Measurements from ENCODE around the gene PCBD1.

The PCBD1 gene

DNA sequence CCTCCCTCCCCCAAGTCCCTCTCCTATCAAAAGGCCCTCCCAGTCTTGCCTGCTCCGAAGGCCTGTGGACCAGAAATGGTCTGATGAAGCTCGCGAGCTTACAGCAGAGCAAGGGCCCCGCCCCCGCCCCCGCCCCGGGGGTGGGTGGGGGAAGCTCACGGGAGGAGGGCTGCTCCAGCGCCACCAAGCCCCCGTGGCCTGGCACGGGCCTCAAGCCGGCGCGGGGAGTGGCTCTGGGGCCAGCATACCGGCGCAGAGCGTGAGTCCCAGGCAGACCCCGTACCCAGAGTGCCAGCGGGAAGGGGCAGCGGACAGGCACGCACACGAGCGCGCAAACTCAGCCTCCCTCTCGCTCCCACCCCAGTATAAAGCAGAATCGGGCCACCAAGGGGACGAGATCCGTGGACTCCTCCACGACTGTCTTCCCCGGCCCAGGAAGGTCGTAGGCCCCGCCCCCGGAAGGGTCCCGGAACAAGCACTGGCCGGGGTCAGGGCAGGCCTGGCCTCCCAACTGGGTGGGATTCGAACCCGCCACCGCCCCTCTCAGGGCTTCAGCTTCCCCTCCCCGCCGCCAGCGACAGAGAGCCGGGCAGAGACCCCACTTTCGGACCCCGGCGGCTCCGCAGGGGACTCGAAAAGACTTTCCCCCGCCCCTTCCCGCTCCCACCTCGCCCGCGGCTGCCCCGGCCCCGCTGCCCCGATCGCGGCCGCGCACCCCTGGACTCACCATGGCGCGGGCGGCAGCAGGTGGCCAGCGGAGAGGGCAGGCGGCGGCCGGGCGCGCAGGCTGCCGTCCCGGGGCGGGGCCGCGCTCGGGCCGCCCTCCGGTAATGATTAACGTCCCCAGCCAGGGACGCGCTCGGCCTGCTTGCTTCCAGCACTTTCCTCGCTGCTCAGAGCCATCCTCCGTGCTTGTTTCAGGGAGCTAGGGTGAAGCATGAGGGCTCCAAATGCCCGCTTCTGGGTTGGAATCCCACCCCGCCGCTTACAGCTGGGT, at the start of gene PCBD1:
PCBD1 (minus strand) TSS at position 762 of the 997 bp plus-strand sequence; CDS start at position 730, 32 bp downstream.
- Histone ChIP-seq H3K27me3 (ENCODE audit: control insufficient read depth in 1 of 2, insufficient read depth in 2 of 2, low read length in 2 of 2) (no peaks in the 10 kb centered on the region), H3K4me1 (ENCODE audit: control insufficient read depth in 1 of 2, insufficient read depth in 2 of 2, low read length in 2 of 2) (peaks cover 0 to 10% of the 10 kb centered on the region in 2 donors), H3K27ac (ENCODE audit: low read depth, low read length) (peak within 1 kb of the TSS; percentile 86), H3K9me3 (ENCODE audit: control insufficient read depth in 1 of 2, low read length in 2 of 2) (no peaks in the 10 kb centered on the region), H3K36me3 (ENCODE audit: control insufficient read depth in 1 of 2, insufficient read depth in 2 of 2, low read length in 2 of 2) (peaks cover 15 to 21% of the 10 kb centered on the region in 2 donors), H3K9ac (ENCODE audit: low read depth in 1 of 2, low read length in 2 of 2) (peak within 1 kb of the TSS; percentile 78 to 94), H3K4me3 (ENCODE audit: low read depth in 1 of 2, low read length in 2 of 2) (peak within 1 kb of the TSS; percentile 82 to 87)

DNA sequence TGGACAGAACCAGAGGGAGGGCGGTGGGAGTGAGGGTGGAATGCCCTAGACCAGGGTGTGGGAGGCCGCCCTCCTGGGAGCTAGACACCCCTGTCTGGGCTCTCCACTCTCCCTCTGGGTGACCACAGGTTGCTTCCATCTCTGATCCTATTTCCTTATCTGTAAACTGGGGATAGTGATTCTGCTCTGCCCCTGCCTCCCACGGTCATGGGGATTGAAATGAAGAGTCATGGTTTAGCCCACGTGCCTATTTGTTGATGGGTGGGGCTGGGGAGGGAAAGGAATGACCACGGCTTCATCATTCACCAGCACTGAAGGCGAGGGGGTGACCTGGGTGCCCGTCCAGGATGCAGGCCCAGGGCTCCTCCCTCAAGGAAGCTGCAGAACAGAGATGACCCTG, 49.3 kb upstream of the PCBD1 start:
- Histone ChIP-seq H3K4me1 (ENCODE audit: control insufficient read depth in 1 of 2, insufficient read depth in 2 of 2, low read length in 2 of 2) (no peaks in the 10 kb centered on the region), H3K9me3 (ENCODE audit: control insufficient read depth in 1 of 2, low read length in 2 of 2) (no peaks in the 10 kb centered on the region), H3K9ac (ENCODE audit: low read depth in 1 of 2, low read length in 2 of 2) (no peak overlapping the region), H3K36me3 (ENCODE audit: control insufficient read depth in 1 of 2, insufficient read depth in 2 of 2, low read length in 2 of 2) (no peaks in the 10 kb centered on the region), H3K27me3 (ENCODE audit: control insufficient read depth in 1 of 2, insufficient read depth in 2 of 2, low read length in 2 of 2) (peaks cover 0 to 6% of the 10 kb centered on the region in 2 donors), H3K4me3 (ENCODE audit: low read depth in 1 of 2, low read length in 2 of 2) (no peak overlapping the region), H3K27ac (ENCODE audit: low read depth, low read length) (no peak overlapping the region)

DNA sequence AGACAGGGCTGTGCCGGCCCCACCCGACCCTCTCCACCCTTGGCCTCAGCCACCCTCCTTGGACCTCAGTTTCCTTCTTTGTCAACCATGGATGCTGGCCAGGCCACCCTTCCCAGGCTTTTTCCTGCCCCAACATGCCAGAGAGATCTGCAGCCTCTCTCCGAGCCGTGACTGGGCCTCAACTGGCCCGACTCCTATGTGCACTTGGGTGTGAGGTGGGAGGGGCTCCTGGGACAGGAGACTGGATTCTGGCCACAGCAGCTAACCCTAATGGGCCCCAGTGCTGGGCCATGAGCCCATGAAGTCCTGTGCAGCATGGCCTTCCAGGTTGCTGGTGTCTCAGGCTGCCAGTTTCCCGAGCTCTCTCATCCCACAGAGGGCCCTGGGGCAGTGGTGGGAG, 47.7 kb upstream of the PCBD1 start:
- no peaks in the 10 kb centered on the region for H3K9me3 ChIP-seq (ENCODE audit: control insufficient read depth in 1 of 2, low read length in 2 of 2)
- H3K36me3 ChIP-seq (ENCODE audit: control insufficient read depth in 1 of 2, insufficient read depth in 2 of 2, low read length in 2 of 2), result no peaks in the 10 kb centered on the region
- H3K27ac ChIP-seq (ENCODE audit: low read depth, low read length), result no peak overlapping the region
- H3K4me1 ChIP-seq (ENCODE audit: control insufficient read depth in 1 of 2, insufficient read depth in 2 of 2, low read length in 2 of 2), result no peaks in the 10 kb centered on the region
- no peak overlapping the region for H3K4me3 ChIP-seq (ENCODE audit: low read depth in 1 of 2, low read length in 2 of 2)
- no peak overlapping the region for H3K9ac ChIP-seq (ENCODE audit: low read depth in 1 of 2, low read length in 2 of 2)
- peaks cover 0 to 16% of the 10 kb centered on the region in 2 donors for H3K27me3 ChIP-seq (ENCODE audit: control insufficient read depth in 1 of 2, insufficient read depth in 2 of 2, low read length in 2 of 2)

DNA sequence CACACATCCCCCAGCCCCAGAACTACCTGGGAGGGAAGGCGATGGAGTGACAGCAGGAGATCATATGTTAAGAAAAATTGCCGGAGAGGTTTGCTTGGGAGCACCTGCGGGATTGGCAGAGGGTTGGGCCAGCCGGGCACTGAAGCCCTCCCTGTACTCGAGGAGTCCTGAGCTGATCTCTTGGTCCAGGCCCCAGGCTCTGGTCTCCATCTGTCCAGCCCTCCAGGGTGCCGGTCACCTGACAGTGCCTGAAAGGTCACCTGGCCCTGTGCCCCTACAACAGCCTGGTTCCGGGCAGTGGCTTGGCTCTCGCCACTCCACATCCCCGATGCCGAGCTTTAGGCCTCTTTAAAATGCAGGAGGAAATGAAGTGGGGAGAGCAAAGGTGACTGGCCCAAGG, 47.3 kb upstream of the PCBD1 start:
- Histone ChIP-seq H3K36me3 (ENCODE audit: control insufficient read depth in 1 of 2, insufficient read depth in 2 of 2, low read length in 2 of 2) (no peaks in the 10 kb centered on the region), H3K27ac (ENCODE audit: low read depth, low read length) (no peak overlapping the region), H3K27me3 (ENCODE audit: control insufficient read depth in 1 of 2, insufficient read depth in 2 of 2, low read length in 2 of 2) (peaks cover 0 to 19% of the 10 kb centered on the region in 2 donors), H3K4me1 (ENCODE audit: control insufficient read depth in 1 of 2, insufficient read depth in 2 of 2, low read length in 2 of 2) (no peaks in the 10 kb centered on the region), H3K9me3 (ENCODE audit: control insufficient read depth in 1 of 2, low read length in 2 of 2) (no peaks in the 10 kb centered on the region), H3K9ac (ENCODE audit: low read depth in 1 of 2, low read length in 2 of 2) (no peak overlapping the region), H3K4me3 (ENCODE audit: low read depth in 1 of 2, low read length in 2 of 2) (no peak overlapping the region)

DNA sequence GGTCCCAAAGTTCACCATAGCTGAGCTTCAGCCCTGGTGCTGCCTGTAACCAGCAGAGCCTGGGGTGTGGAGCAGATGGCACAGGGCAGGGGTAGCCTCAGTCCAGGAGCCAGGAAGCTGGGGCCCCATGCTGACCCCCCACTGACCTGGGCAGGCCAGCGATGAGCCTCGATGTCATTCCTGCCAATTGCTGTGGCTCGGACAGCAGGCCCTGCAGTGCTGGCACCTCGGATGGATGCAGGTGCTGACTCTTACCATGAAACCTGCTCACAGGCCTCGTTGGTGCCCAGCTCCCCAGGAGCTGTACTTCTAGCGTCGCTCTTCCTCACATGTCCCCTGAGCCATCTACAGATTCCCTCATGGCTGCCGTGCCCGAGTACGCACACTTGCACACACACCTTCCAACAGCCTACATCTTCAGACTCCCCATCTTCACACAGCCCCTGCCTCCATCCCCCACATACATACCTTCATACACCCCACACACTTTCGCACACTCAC, 46.8 kb upstream of the PCBD1 start:
- Histone ChIP-seq H3K4me3 (ENCODE audit: low read depth in 1 of 2, low read length in 2 of 2) (no peak overlapping the region), H3K36me3 (ENCODE audit: control insufficient read depth in 1 of 2, insufficient read depth in 2 of 2, low read length in 2 of 2) (no peaks in the 10 kb centered on the region), H3K9me3 (ENCODE audit: control insufficient read depth in 1 of 2, low read length in 2 of 2) (no peaks in the 10 kb centered on the region), H3K4me1 (ENCODE audit: control insufficient read depth in 1 of 2, insufficient read depth in 2 of 2, low read length in 2 of 2) (no peaks in the 10 kb centered on the region), H3K9ac (ENCODE audit: low read depth in 1 of 2, low read length in 2 of 2) (no peak overlapping the region), H3K27me3 (ENCODE audit: control insufficient read depth in 1 of 2, insufficient read depth in 2 of 2, low read length in 2 of 2) (peaks cover 0 to 24% of the 10 kb centered on the region in 2 donors), H3K27ac (ENCODE audit: low read depth, low read length) (no peak overlapping the region)

DNA sequence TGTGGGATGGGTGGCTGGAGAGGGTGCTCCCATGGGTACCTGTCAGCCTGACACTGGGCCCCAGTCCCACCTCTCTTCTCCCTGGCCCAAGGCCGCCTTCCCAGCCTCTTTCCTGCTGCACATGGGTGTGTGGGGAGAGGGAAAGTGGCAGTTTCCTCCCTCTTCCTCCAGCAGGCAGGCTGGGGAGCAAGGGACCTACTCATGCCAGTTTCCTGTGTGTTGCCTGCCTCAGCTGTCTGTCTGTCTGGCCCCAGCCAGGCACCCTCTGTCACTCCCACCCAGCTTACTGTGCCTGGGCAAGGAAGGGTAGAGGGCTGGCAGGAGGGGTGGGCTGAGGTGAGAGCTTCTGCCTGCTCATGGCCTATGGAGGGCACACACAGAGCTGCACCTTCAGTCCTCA, 46.3 kb upstream of the PCBD1 start:
- peaks cover 0 to 25% of the 10 kb centered on the region in 2 donors for H3K27me3 ChIP-seq (ENCODE audit: control insufficient read depth in 1 of 2, insufficient read depth in 2 of 2, low read length in 2 of 2)
- no peaks in the 10 kb centered on the region for H3K4me1 ChIP-seq (ENCODE audit: control insufficient read depth in 1 of 2, insufficient read depth in 2 of 2, low read length in 2 of 2)
- H3K36me3 ChIP-seq (ENCODE audit: control insufficient read depth in 1 of 2, insufficient read depth in 2 of 2, low read length in 2 of 2), result no peaks in the 10 kb centered on the region

DNA sequence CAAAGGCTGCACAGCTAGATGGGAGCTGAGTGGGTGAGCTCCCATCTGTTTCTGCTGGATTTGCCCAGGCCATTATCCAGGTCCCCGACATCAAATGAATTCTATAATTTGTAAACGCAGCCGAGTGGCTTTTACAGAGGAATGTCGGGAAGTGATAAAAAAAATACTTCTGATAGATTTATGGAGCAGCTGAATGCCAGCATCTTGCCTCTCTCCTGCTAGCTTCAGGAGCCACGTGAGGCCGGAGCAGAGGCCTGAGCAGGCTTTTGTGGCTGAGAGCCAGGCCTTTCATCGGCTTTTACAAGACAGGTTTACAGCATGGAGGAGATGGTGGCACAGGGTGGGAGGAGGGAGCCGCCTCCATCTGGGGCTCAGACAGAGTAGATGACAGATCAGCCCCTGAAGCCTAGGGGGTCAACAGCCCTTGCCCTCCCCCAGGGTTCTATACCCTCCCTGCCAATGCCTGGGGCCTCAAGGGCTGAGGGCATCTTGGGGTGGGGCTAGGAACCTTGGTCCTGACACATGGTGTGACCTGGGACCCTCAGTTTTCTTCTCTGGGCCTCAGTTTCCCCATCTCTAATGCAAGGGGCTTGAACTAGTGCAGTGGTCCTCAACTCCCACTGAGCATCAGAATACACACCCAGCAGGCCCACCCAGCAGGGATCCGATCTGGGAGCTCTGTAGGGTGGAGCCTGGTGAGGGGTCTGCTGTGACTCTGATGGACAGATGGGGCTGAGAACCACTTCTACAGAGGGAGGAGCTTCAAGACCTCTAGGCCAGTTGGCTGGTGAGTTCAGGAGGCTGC, 44.2 kb upstream of the PCBD1 start:
- Histone ChIP-seq H3K36me3 (ENCODE audit: control insufficient read depth in 1 of 2, insufficient read depth in 2 of 2, low read length in 2 of 2) (no peaks in the 10 kb centered on the region), H3K27me3 (ENCODE audit: control insufficient read depth in 1 of 2, insufficient read depth in 2 of 2, low read length in 2 of 2) (peaks cover 0 to 25% of the 10 kb centered on the region in 2 donors), H3K27ac (ENCODE audit: low read depth, low read length) (no peak overlapping the region)

More for the DNA sequence above, 46.3 kb upstream of the PCBD1 start:
- Histone ChIP-seq H3K9ac (ENCODE audit: low read depth in 1 of 2, low read length in 2 of 2) (no peak overlapping the region), H3K27ac (ENCODE audit: low read depth, low read length) (no peak overlapping the region), H3K4me3 (ENCODE audit: low read depth in 1 of 2, low read length in 2 of 2) (no peak overlapping the region), H3K9me3 (ENCODE audit: control insufficient read depth in 1 of 2, low read length in 2 of 2) (no peaks in the 10 kb centered on the region)

DNA sequence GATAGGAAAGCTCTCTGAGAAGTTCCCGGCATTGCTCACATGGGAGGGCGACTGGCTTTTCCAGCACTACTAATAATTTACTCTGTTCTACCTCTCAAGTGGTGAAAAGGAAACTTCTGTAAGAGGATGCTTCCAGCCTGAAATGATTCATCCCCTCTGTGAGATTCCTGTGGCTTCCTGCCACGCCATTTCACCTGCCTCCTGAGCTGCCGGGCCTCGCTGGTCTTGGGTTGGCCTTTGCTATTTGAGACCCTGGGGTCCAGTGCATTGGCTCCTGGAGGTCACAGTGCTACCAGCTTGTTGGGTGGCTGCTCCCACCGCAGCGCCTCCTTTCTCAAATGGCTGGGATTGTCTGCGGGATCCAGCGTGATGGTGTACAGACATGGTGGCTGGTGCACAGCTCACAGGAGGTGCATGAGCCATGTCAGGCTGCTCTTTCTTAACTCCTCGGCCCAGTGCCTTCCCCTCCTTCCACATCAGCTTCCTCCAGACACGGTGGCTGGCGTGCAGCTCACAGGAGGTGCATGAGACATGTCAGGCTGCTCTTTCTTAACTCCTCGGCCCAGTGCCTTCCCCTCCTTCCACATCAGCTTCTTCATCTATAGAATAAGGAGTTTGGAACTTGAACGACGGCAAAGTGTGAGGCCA, 42.9 kb upstream of the PCBD1 start:
- Histone ChIP-seq H3K4me3 (ENCODE audit: low read depth in 1 of 2, low read length in 2 of 2) (no peak overlapping the region), H3K27me3 (ENCODE audit: control insufficient read depth in 1 of 2, insufficient read depth in 2 of 2, low read length in 2 of 2) (peaks cover 0 to 25% of the 10 kb centered on the region in 2 donors), H3K9me3 (ENCODE audit: control insufficient read depth in 1 of 2, low read length in 2 of 2) (no peaks in the 10 kb centered on the region), H3K4me1 (ENCODE audit: control insufficient read depth in 1 of 2, insufficient read depth in 2 of 2, low read length in 2 of 2) (peaks cover 0 to 4% of the 10 kb centered on the region in 2 donors), H3K36me3 (ENCODE audit: control insufficient read depth in 1 of 2, insufficient read depth in 2 of 2, low read length in 2 of 2) (no peaks in the 10 kb centered on the region), H3K9ac (ENCODE audit: low read depth in 1 of 2, low read length in 2 of 2) (no peak overlapping the region), H3K27ac (ENCODE audit: low read depth, low read length) (no peak overlapping the region)

More for the DNA sequence above, 44.2 kb upstream of the PCBD1 start:
- no peaks in the 10 kb centered on the region for H3K9me3 ChIP-seq (ENCODE audit: control insufficient read depth in 1 of 2, low read length in 2 of 2)
- no peak overlapping the region for H3K9ac ChIP-seq (ENCODE audit: low read depth in 1 of 2, low read length in 2 of 2)
- H3K4me1 ChIP-seq (ENCODE audit: control insufficient read depth in 1 of 2, insufficient read depth in 2 of 2, low read length in 2 of 2), result no peaks in the 10 kb centered on the region
- H3K4me3 ChIP-seq (ENCODE audit: low read depth in 1 of 2, low read length in 2 of 2), result no peak overlapping the region

DNA sequence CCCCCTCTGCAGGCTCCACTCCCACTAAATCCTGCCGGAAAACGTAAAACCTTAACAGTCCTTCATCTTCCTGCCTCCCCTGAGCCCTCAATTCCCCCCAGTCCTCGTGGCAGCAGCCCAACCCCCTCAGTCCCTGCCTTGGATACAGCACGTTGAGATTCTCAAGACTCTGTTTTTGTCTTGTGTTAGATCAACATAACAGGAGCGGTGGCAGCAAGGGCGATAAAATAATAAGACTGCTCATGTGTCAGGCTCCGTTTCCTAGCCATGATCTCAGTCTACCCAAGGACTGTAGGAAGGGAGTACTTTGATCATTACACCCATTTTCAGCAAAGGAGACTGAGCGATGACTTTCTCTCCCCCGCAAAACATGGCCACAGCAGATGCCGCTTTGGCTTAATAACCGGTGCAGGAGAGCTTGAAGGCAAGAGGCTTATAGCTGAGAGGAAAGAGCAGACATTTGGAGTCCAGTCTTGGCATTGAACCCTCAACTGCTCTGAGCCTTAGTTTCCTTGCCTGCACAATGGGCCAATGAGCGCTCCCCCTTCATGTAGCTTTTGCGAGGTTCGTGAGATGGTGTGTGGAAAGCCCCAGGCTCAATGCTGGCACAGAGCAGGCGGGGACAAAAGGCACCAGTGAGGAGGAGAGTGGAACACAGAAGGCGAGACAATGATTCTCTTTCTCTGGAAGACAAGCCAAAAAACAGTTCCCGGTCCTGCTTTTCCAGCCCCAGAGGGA, 42.1 kb upstream of the PCBD1 start:
- Histone ChIP-seq H3K27ac (ENCODE audit: low read depth, low read length) (no peak overlapping the region), H3K36me3 (ENCODE audit: control insufficient read depth in 1 of 2, insufficient read depth in 2 of 2, low read length in 2 of 2) (no peaks in the 10 kb centered on the region), H3K9ac (ENCODE audit: low read depth in 1 of 2, low read length in 2 of 2) (no peak overlapping the region), H3K9me3 (ENCODE audit: control insufficient read depth in 1 of 2, low read length in 2 of 2) (no peaks in the 10 kb centered on the region), H3K27me3 (ENCODE audit: control insufficient read depth in 1 of 2, insufficient read depth in 2 of 2, low read length in 2 of 2) (peaks cover 0 to 25% of the 10 kb centered on the region in 2 donors), H3K4me1 (ENCODE audit: control insufficient read depth in 1 of 2, insufficient read depth in 2 of 2, low read length in 2 of 2) (peaks cover 0 to 4% of the 10 kb centered on the region in 2 donors), H3K4me3 (ENCODE audit: low read depth in 1 of 2, low read length in 2 of 2) (no peak overlapping the region)

All from duodenal mucosa (tissue), 2 donors.